SKM-1 (cell line): ENCODE measurements around the gene DPH7.
A peak's percentile ranks its signal among the peaks of the same experiment; 100 is the strongest.
"Not testable (repeated sequence)": the region's sequence is repeated elsewhere in the genome, so short reads cannot be mapped to it uniquely, and the experiment has no call there.

Experiments used
- DNase-seq: peaks from one replicate; lab custom pipeline; 2025; ENCODE audit not compliant: unreplicated experiment; lab: John Stamatoyannopoulos, UW

The DPH7 gene

DNA sequence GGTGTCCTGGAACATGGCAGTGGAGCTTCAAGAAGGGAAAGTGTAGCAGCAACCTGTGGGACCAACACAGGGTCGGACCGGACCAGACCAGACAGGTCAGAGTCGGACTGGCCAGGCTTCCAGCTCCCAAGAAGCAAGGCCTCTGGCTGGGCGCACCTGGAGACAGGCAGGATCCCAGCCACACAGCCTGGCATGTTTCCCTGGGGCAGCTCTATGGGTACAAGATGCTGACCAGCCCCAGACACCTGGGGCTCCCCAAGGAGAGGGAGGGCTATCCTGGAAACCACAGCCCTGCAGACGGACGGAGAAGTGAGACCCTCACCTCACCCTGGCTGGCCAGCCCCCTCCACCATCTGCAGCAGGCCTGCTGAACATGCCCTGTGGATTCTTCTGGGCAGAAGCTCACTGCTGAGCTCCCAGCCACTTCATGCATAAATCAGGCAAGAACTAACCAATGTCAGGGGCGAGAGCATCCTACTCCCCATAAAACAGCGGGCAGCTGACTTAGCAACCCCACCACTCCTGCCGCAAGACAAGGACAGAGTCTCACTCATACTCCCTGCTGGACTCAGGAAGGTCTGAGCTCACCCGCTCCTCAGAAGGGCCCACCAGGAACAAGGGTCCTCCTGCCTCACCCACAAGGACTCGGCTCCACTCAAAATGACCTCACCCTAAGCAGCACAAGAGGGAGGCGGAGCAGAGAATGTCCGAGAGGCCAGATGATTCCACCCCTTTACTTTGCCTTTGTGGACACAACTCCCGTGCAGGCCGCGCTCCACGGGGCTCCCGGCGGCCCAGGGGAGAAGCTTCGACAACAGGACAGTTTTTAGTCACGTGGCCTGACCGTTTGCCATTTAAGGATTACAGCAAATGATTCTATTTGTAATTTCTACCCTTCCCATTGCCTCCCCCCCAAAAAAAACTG, 2.9 kb upstream of the DPH7 start:
- no peak for DNase-seq

DNA sequence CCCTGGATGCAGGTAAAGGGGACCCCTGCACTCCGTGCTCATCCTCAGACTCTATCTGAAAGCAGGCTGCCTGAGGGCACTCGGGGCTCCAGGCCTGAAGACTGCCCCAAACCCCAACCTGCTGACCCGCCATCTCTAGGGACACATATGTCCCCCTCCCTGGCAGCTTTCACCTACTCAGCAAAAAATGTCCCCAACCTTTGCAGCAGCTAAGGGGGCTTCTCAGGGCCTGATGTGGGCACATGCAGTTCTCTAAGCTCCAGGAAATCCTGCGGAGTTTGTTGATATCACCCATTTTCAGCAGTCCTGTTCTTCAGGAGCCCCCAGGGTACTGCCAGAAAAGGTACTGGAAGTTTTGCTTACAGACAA, 2.2 kb upstream of the DPH7 start:
- DNase-seq: no peak

DNA sequence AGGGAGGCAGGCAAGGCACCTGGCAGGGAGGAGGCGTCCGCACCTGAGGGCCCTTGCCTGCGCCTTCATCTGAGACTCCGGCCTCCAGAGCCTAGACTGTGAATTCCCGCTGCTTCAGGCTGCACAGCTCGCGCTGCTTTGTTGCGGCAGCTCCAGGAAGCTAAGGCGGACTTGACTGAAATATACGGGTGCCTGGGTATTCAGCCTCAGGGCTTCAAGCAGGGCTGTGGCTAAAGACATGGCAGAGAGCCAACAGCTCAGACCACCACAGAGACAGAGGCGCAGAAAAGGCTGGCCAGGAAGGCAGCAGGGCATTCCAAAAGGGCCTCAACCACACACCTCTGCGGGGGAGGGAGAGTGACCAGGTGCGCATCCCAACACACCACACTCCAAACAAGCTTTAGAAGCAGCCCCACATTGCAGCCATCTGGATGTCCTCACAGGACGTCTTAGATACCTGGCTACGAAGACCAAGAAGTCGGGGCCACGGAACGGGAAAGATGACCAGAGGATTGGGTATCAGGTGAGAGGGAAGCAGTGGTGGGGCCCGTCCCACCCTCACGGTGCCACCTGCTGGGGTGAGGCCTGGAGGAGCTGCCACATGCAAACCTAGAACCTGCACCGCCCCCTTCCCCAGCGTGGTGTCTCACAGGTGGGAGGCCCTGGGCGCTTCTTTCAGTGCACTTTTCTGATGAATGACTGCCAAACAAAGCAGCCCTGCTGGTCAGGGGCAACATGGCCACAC, 1.7 kb upstream of the DPH7 start:
- no peak for DNase-seq

DNA sequence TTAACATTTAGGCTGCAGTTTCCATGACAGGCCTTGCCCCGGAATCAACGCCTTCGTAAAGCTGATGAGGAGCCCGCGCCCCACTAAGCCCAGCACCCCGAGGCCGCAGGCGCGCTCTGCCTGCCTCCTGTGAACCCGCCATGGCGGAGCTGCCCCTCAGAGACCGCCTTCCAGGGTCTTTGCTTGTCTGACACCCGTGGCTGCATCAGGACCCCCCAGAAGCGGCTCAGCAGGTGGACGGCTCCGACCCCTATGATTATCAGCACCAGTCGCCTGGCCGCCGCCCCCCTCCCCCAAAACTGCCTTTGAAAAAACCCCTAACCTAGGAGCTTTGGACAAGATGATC, 507 bp upstream of the DPH7 start:
- DNase-seq: no peak

DNA sequence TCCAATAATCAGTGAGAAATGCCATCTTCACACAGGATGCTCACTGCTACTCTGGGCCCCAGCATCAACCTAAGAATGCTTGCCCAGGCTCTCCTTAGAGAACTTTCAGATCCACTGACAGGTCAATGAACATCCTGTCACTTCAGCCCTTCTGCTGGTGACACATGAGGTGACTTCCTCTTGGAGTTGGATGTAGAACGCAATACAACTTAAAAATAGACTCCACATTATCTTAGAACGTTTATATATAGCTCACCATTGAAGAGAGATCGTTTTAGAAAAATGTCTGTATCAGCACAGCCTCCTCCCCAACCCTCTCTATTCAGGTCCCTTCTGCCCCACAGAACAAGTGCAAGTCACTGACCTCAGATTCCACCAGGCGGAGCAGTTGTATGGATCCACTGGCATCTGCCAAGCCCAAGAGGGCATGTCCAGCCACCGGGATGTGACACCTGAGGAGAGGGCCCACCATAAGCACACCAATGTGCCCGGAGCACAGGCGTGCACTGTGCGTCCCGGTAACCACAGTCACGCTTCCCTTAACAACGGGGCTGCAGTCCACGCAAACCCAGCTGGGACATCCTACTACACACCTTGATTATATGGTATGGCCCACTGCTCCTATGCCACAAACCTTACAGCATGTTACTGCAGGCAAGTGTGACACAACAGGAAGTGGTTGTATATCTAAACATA, 2.9 kb downstream of the DPH7 start:
- no peak for DNase-seq

DNA sequence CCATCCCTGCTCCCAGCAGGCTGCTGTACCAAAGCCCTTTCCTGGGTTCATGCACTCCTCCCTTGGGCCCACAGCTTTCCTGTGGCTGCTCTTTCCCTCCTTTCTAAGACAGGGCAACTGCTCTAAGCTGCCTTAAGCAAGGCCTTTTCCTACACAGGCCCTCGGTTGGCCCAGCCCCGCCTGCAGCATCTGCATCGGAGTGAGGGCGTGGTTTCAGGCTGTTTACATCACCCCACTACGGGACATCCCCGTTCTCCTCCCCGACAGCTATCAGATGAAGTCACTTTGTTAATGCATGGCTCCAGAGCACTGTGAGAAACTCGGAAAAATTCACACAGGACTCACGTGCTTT, 3.4 kb downstream of the DPH7 start:
- DNase-seq: no peak

DNA sequence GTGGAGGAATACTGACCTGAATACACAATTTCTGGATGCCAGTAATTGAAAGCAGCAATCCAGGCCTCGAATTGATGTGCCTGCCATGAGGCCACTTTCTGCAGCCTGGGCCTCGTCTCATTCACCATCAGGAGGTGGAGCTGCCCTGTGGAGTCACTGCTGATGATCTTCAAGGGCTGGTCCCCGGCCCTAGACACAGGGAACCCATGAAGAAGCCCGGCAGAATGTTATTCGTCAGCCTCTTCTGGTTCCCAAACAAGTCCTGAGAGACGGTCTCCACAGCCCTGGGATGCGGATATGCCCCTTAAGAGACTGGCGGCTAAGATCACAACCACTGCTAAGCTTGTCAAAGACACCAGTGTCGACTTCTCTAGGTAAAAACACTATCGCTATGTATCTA, 4.5 kb downstream of the DPH7 start:
- DNase-seq: no peak

DNA sequence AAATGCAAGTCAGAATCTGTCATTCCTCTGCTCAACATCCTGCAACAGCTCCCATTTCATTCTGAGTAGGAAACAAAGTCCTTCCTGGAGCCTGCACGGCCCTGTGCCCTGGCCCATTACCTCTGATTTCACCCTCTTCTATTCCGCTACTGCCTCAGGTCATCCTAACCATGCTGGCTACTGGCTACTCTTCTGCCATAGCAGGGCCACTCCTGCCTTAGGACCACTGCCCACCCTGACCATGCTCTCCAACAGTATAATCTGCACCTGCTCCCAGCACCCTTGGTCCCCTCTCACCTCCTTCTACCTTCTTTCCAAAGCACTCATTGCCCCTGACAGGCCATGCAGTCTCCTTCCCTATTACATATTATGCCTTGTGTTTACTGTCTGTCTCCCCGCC, 8.2 kb downstream of the DPH7 start:
- DNase-seq: no peak

DNA sequence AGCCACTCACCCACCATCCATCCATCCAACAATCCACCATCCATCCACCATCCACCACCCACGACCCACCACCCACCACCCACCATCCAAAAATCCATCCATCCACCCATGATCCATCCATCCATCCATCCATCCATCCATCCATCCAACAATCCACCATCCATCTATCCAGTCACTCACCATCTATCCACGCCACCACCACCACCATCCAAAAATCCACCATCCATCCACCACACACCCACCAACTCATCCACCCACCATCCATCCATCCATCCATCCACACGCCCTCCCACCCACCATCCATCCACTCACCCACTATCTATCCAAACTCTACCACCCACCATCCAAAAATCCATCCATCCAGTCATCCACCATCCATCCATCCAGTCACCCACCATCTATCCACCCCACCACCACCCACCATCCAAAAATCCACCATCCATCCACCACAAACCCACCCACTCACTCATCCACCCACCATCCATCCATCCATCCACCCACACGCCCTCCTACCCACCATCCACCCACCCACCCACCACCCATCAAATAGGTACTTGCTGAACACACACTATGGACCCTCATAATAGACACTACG, 9.0 kb downstream of the DPH7 start:
- DNase-seq: no peak

DNA sequence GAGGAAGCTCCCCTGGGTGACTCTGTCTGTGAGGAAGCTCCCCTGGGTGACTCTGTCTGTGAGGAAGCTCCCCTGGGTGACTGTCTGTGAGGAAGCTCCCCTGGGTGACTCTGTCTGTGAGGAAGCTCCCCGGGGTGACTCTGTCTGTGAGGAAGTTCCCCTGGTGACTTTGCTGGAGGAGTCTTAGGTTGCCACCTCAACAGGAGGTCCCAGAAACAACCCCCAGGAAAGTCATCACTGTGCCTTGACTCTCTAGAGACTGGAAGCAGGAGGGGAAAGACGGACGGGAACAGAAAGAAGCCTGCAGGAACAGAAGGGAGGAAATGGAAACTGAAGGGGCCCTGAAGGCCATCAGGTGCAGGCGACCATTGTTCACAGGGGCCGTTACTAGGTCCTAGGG, 10.3 kb downstream of the DPH7 start:
- DNase-seq: not testable (repeated sequence)

DNA sequence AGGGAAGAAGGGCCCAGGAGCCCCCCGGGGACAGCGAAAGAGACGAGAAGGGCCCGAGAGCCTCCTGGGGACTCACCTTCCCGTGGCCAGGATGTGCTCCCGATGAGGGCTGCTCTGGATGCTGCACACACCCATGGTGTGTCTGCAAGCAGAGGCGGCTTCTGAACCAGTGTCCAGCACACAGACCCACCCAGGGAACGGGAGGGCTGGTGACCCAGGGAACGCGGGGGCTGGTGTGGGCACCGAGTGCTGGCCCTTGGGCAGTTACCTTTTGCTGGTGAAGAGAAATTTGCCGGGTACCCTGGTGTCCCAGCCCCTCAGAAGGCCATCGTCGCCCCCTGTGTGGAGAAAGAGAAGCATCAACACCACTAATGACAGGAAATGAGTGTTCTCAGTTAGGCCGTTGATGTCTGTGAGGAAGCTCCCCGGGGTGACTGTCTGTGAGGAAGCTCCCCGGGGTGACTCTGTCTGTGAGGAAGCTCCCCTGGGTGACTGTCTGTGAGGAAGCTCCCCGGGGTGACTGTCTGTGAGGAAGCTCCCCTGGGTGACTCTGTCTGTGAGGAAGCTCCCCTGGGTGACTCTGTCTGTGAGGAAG, 13.8 kb downstream of the DPH7 start:
- DNase-seq: no peak

DNA sequence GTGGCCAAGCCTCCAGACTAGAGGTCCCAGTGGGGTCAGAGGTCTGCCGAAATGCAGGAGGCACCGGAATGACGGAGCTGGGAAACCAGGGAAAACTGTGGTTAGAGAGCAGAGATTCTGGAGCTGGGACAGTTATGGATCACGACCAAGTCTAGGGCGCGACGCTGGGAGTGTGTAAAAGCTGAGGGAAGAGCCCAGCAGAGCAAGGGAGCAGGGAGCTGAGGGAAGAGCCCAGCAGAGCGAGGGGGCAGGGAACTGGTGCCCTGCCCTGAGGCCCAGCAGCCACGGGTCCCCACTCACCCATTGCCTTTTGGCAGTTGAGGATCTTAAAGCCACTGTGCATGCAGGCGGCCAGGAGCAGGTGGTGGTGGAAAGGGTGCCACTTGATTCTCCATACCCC, 14.6 kb downstream of the DPH7 start:
- no peak for DNase-seq

DNA sequence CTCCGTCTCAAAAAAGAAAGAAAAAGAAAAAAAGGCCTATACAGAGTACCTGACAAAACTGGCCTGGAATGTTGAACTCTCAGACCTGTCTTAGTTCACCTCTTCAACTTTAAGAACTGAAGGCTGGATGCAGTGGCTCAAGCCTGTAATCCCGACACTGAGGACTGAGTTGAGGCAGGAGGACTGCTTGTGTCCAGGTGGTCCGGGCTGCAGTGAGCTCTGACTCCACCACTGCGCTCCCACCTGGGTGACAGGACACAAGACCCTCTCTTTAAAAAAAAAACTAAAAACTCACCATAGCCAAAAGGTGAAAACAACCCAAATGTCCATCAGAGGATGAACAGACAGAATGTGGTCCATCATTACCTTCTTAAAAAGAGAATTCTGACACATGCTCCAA, 20.6 kb downstream of the DPH7 start:
- DNase-seq: no peak

DNA sequence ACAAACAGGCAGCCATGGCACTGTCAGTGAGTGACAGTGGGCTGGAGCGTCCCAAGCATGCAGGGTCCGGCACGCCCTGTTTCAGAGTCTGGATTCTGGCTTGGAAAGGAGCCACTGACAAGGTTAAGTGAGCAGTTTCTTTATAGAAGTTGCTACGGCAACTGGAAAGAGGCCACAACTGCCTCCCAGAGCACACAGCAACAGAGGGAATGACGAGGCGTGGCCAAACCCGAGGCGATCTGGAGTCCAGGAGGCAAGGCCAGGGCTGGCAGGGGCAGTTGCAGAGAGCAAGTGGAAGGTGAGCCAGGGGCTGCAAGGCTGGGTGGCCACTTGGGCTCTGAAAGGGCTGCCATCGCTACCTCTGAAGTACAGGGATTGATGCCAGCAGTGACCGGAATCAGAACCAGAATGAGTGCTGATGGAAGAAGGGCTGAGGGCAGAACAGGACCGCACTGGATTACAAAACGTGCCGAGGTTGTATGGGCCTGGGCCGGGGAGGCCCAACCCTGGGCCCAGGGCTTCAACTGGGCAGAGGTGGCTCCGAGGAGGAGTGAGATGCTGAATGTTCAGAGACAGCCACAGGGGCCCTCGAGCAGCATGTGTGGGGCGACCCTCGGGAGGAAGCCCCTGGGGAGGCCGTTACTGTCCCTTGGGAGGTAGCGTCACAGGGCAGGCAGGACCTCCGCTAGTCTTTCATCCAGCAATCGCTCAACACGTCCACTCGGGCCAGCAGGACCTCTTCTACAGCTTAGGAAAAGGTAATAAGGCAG, 22.5 kb downstream of the DPH7 start:
- no peak for DNase-seq

DNA sequence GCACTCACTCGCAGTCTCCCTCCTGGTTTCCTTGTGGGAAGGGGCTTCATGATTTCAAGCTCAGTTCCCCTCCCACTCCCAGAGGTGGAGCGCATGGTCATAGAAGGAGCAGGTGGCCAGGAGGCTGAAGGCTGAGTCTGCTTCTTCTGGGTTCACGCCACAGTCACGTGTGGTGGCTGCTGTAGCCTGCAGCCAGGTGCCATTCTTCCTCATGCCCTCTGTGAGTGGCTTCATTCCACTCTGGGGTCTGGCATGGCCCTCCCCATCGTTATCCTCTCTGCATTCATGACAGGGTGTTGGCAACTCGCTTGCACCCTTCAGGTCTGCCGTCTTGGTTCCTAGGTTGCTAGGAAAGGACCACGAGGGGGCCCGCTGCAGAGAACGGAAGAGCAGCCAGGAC, 23.5 kb downstream of the DPH7 start:
- no peak for DNase-seq

DNA sequence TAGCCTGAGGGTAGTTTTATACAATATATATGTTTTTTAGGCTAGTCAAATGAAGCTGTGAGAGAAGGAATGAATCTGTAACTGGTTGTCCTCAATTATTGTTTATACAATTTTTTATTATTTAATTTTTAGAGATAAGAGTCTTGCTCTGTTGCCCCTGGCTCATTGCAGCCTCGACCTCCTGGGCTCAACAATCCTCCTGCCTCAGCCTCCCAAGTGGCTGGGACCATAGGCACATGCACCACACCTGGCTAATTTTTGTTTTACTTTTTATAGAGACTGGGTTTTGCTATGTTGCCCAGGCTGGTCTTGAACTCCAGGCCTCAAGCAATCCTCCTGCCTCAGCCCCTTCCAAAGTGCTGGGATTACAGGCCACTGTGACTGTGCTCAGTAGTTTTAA, 24.4 kb downstream of the DPH7 start:
- DNase-seq: no peak

DNA sequence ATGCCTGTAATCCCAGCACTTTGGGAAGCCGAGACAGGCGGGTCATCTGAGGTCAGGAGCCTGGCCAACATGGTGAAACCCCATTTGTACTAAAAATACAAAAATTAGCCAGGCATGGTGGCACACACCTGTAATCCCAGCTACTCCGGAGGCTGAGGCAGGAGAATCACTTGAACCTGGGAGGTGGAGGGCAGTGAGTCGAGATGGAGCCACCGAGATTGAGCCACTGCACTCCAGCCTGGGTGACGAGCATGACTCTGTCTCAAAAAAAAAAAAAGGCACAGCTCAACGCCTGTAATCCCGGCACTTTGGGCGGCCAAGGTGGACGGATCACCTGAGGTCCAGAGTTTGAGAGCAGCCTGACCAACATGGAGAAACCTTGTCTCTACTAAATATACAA, 25.1 kb downstream of the DPH7 start:
- not testable (repeated sequence) for DNase-seq

DNA sequence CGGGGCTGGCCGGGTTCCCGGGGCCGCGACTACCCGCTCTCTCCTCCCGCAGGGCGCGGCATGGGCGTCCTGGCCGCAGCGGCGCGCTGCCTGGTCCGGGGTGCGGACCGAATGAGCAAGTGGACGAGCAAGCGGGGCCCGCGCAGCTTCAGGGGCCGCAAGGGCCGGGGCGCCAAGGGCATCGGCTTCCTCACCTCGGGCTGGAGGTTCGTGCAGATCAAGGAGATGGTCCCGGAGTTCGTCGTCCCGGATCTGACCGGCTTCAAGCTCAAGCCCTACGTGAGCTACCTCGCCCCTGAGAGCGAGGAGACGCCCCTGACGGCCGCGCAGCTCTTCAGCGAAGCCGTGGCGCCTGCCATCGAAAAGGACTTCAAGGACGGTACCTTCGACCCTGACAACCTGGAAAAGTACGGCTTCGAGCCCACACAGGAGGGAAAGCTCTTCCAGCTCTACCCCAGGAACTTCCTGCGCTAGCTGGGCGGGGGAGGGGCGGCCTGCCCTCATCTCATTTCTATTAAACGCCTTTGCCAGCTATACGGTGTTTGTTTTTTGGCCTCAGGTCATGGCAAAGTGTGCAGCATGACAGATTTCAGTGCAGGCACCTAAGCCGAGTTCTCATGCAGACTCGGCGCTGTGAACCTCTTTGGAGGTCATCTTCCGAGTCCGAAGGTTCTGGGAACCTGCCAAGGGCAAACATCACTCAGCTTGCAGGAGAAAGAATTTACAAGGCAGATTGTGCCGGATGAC, 26.5 kb downstream of the DPH7 start:
- DNase-seq: no peak

DNA sequence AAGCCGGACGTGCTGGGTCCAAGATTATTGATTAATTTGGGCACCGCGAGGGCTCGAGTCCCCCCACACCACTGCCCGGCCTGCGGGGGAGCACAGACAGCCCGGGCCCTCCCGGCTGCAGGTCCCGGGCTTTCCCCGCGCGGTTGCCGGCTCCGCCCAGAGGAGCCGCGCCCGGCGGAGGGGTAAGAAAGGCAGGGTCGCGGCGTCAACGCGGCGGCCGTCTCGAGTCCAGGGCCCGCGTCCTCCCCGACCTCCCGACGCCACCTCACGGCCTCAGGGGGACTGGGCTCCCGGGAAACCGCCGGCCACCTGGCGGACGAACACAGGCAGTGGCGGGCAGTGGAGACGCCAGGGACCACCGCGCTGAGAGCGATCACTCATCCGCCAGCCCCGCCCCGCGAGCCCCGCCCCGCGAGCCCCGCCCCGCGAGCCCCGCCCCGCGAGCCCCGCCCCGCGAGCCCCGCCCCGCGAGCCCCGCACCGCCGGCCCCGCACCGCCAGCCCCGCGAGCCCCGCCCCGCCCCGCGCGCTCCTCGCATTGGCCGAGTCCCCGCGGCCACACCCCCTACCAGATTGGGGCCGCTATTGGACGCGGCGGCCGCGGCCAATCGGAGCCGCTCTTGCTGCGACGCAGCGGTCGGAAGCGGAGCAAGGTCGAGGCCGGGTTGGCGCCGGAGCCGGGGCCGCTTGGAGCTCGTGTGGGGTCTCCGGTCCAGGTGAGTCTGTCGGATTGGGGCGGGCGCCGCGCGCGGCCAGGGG, 27.3 kb downstream of the DPH7 start, which contains the start of gene MRPL41:
Gene MRPL41 (plus strand): TSS at position 616 of the 758 bp plus-strand sequence. CDS start 203 bp downstream, outside the sequence.
- DNase-seq: peak; percentile 72
